AG20443 (cell line): ENCODE data around the gene MED13L.
"Not testable (repeated sequence)": the region's sequence is repeated elsewhere in the genome, so short reads cannot be mapped to it uniquely, and the experiment has no call there.

Experiments
- DNase-seq: peaks from one replicate; pipeline ENCODE4 v3.0.0; 2012; ENCODE audit warnings: low spot score, mixed read lengths

MED13L gene

DNA sequence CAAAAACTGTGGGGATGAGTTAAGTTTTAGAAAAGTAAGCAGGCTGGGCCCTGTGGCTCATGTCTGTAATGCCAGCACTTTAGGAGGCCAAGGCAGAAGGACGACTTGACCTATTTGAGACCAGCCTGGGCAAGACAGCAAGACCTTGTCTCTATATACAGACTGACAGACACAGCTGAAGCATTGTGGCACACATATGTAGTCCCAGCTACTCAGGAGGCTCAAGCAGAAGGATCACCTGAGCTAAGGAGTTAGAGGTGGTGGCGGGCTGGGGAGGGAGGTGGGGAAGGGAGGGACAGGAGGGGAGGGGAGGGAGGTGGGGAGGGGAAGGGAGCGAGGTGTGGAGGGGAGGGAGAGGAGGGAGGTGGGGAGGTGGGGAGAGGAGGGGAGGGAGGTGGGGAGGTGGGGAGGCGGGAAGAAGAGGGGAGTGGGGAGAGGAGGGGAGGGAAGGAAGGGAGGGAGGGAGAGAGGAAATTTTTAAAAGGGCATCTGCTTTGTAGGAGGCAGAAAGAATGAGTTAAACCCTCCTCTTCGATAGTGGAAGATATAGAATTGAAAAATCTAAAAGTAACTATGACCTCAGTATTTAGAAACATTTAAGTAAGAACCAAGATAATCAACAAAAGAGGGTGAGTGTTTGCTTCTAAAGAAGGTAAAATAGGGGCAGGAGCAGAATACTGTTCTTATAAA, 30.9 kb downstream of the MED13L start:
- DNase-seq = no peak

- DNase-seq = no peak
These were observed 32.3 kb downstream of the MED13L start for GRCh38 chr12:116245189-116245588.

DNA sequence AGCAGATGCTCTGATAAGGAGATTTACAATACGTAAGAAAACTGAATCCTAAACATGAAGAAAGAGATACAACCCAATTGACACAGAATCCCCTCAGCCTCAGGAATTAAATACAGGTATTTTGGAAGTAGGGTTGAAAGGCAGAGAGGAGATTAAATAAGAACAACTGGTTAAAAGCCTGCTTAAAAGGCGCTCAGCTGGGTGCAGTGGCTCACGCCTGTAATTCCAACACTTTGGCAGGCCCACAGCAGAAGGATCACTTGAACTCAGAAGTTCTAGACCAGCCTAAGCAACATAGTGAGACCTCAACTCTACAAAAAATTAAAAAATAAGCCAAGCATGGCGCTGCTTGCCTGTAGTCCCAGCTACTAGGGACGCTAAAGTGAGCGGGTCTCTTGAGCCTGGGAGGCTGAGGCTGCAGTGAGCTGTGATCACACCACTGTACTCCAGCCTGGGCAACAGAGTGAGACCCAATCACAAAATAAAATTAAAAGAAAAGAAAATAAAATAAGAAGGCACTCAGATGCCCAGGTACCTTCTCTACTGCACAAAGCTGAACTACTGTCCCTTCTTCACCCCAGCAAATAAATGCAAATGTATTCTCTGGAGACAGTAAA, 32.9 kb downstream of the MED13L start:
- no peak for DNase-seq

DNA sequence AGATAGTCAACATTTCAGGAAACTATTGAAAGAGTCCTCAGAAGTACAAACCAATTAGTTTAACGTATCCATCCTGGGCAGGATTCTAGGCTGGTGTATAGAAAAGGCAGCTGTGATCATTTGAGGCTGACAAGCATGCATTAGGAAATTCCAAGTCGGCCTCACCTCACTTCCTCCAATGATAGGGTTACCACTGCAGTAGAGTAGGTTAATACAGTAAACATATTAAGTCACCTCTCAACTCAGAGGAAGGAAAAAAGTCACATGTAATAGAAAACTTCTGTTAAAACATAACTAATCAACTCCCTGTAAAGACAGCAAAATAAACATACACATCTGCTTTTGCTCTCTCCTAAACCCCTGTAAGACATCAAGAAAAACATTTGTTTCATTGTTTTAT, 33.5 kb downstream of the MED13L start:
- DNase-seq = no peak

DNA sequence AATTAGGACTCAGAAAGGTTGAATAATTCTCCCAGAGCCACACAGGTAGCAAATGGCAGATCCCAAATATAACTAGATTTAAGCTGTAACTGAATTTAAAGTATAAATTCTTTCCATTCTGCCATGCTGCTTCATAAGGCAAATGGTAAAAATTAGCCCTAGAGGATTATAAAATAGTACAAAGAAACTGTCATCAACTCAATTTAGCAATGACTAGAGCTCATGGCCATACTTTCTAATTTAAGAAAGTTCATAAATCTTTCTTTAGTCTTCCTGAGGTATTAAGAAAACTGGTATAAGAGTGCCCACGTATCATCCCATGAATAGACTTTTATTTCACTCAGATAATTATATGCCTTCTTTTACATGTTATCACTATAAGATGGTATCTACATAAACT, 34.8 kb downstream of the MED13L start:
- DNase-seq = no peak

GRCh38 chr12:116241157-116241759, 36.2 kb downstream of the MED13L start:
- DNase-seq = no peak

- DNase-seq = not testable (repeated sequence)
These were observed 38.8 kb downstream of the MED13L start for GRCh38 chr12:116238570-116239119.

DNA sequence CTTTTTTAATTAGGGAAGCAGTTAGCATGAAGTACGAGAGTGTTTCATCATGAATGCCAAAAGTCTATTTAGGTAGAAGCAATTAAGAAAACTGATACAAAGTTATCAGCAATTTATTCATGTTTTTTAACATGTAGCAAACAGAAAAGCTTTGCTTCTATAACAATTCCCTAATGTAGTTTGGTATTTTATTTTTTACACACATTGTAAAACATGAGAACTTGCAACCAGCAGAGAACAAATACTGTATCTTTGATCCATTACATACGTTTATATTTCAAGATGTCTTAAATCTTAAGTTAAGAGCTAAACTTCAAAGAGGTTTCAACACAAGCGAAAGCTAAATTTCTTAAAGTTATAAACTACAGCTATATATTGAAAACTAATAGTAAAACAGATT, 39.3 kb downstream of the MED13L start:
- DNase-seq = no peak

- peak; percentile 14 for DNase-seq
These were observed 40.5 kb downstream of the MED13L start for GRCh38 chr12:116236976-116237375.

DNA sequence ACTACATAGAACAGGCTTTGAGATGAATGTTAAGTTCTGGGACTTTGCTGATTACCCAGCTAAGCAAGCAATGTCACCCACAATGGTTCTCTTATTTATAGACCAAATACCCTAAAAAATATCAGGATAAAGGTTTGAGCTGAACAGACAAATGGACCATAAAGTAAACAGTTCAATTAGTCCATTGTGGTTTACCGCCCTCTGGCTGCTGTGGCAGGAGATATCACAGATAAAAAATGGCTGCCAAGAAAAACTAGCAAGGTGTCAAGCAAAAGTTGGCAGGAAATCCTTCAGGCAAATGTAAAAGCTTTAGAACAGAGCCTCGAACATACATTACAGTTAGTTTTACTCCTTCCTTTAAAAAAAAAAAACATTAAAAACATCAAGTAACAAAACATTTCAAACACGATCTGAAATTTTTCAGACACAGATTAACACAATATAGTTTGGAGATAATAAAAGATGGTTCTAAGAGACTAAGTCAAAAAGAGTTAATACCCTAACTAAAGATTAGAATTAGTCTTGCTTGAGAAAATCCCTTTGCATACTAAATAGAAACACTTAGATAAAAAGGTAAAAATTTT, 41.3 kb downstream of the MED13L start:
- DNase-seq = peak; percentile 35

- not testable (repeated sequence) for DNase-seq
These were observed 43.3 kb downstream of the MED13L start for GRCh38 chr12:116234148-116234547.

DNA sequence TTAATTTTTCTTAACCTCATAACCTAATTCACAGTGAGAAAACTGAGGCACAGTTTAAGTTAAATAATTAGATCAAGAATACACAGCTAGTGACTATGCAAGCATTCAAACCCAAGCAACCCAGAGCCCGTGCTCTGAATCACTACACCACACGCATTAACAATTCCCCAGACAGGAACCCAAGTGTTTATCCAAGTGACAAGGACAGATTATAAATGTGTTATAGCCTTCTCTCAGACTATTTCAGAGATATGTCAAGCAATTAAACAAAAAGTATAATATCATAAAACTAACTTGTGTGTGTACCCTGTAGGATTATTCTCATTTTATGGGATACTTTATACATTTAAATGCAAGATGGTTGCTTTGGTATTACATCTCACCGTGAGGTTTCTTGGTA, 43.8 kb downstream of the MED13L start:
- DNase-seq = no peak

DNA sequence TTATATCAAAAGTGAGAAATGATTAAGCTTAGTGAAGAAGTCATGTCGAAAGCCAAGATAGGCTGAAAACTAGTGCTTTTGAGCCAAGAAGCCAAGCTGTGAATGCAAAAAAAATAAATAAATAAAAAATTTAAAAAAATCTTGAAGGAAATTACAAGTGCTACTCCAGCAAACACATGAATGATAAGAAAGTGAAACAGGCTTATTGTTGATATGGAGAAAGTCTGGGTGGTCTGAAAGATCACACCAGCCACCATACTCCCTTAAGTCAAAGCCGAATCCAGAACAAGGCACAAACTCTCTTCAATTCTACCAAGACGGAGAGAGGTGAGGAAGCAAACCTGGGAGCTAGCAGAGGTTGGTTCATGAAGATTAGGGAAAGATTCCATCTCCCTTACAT, 49.7 kb downstream of the MED13L start:
- no peak for DNase-seq

- no peak for DNase-seq
These were observed 51.5 kb downstream of the MED13L start for GRCh38 chr12:116226026-116226425.

DNA sequence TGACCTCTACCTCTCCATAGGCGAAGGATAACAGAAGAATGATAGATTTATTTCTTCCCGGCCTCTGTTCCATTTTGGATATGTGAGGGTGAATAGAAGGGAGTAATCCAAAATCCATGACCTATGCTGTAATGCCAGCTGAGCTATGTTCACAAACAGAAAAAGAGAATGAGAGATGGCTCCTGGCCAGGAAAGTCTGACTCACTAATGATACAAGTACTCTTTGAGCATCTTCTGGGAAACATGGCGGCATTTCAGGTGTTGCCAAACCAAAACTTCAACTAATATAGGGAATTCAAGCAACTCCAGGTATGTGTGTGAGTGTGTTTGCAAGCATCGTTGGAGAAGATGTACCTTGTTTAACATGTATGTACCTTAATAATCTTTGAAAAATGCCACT, 55.1 kb downstream of the MED13L start:
- DNase-seq = peak; percentile 16

- no peak for DNase-seq
These were observed 56.7 kb downstream of the MED13L start for GRCh38 chr12:116220756-116221155.

- DNase-seq = no peak
These were observed 60.3 kb downstream of the MED13L start for GRCh38 chr12:116217045-116217735.

GRCh38 chr12:116216022-116216756, 61.3 kb downstream of the MED13L start:
- DNase-seq = no peak

GRCh38 chr12:116215023-116215422, 62.5 kb downstream of the MED13L start:
- DNase-seq = no peak

DNA sequence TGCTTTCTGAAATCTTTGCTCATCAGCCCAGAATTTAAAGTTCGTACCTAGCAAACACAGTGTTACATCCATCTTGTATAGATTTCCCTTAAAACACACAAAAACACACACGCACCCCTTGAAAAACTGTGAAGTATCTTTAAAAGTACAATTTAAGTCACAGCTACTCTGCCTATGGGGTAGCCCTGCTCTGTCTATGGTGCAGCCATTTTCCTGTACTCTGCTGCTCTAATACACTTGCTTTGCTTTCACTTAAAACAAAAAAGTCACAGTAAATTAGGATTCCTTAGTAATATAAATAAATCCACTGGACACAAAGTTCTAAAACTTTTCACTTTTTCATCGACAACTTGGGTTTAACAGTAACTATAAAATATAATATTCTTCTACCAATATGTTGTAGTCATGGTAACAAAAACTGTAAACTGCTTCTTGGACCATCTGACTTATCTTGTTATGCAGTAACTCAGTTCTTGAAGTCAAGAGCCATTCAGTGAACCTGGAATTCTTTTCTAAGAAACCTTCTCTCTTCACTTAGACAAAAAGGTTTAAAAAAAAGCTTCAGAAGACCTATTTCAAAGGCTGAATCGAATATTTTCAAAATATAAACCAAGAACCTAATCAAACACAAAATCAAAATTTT, 63.5 kb downstream of the MED13L start:
- DNase-seq = no peak

- no peak for DNase-seq
These were observed 64.5 kb downstream of the MED13L start for GRCh38 chr12:116213014-116213413.
